Measurements from ENCODE around the gene C7orf33.

C7orf33 gene

GRCh38 chr7:148650232-148650858 is 59.8 kb downstream of the C7orf33 start:
- TF ChIP-seq, protein P1, sequence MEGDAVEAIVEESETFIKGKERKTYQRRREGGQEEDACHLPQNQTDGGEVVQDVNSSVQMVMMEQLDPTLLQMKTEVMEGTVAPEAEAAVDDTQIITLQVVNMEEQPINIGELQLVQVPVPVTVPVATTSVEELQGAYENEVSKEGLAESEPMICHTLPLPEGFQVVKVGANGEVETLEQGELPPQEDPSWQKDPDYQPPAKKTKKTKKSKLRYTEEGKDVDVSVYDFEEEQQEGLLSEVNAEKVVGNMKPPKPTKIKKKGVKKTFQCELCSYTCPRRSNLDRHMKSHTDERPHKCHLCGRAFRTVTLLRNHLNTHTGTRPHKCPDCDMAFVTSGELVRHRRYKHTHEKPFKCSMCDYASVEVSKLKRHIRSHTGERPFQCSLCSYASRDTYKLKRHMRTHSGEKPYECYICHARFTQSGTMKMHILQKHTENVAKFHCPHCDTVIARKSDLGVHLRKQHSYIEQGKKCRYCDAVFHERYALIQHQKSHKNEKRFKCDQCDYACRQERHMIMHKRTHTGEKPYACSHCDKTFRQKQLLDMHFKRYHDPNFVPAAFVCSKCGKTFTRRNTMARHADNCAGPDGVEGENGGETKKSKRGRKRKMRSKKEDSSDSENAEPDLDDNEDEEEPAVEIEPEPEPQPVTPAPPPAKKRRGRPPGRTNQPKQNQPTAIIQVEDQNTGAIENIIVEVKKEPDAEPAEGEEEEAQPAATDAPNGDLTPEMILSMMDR (IDR thresholded peaks at IDR 0.05; ENCODE audit: control insufficient read depth, extremely low read depth, insufficient read depth), result no peak
- no peak overlapping the region for H3K4me3 ChIP-seq (ENCODE audit: low read depth, low read length)
- DNase-seq (ENCODE audit: low read depth), result no peak

GRCh38 chr7:148652773-148653172 is 62.2 kb downstream of the C7orf33 start:
- TF ChIP-seq, protein P1 (IDR thresholded peaks at IDR 0.05; ENCODE audit: control insufficient read depth, extremely low read depth, insufficient read depth), result no peak
- DNase-seq (ENCODE audit: low read depth), result no peak
- H3K4me3 ChIP-seq (ENCODE audit: low read depth, low read length), result no peak overlapping the region

DNA sequence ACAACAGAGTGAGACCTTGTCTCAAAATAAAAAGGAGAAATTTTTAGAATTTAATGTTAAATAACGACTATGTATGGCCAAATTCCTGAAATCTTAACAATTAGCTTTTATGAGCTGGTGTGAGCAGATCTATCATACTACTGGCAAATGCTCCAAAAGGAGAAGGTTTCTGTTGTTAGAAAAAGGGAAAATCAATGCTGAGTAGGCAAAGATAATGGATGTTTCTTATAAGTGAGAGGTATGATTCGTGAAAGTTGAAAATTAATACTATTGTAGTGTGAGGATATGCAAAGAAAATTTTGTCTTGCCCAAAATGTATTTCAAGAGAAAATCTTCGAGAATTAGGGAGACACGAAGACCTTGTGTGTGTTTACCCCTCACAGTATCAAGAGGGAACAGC is 67.4 kb downstream of the C7orf33 start:
- no peak for DNase-seq (ENCODE audit: low read depth)
- TF ChIP-seq, protein P1 (IDR thresholded peaks at IDR 0.05; ENCODE audit: control insufficient read depth, extremely low read depth, insufficient read depth), result no peak
- H3K4me3 ChIP-seq (ENCODE audit: low read depth, low read length), result no peak overlapping the region

GRCh38 chr7:148661471-148661870 is 70.9 kb downstream of the C7orf33 start:
- no peak overlapping the region for H3K4me3 ChIP-seq (ENCODE audit: low read depth, low read length)
- TF ChIP-seq, protein P1 (IDR thresholded peaks at IDR 0.05; ENCODE audit: control insufficient read depth, extremely low read depth, insufficient read depth), result no peak
- DNase-seq (ENCODE audit: low read depth), result no peak

DNA sequence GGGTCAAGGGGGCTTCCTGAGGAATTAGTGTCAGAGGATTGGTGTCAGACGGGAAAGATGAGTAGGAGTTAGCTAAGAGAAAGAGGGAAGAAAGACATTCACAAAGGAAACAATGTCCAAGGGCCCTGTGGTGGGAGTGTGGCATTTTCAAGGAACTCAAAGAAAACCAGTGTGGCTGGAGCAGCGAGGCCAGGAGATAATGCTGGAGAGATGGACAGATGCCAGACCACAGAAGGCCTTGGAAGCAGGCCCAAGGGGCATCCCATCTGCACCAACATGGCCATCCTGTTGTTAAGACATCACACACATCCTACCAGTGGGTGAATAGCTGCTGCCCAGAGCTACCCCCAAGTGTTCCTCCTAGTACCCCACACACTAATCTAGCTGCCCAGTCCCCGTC is 72.1 kb downstream of the C7orf33 start:
- no peak overlapping the region for H3K4me3 ChIP-seq (ENCODE audit: low read depth, low read length)
- TF ChIP-seq, protein P1 (IDR thresholded peaks at IDR 0.05; ENCODE audit: control insufficient read depth, extremely low read depth, insufficient read depth), result no peak
- no peak for DNase-seq (ENCODE audit: low read depth)

GRCh38 chr7:148664324-148664723 is 73.8 kb downstream of the C7orf33 start:
- H3K4me3 ChIP-seq (ENCODE audit: low read depth, low read length), result no peak overlapping the region
- TF ChIP-seq, protein P1 (IDR thresholded peaks at IDR 0.05; ENCODE audit: control insufficient read depth, extremely low read depth, insufficient read depth), result no peak
- DNase-seq (ENCODE audit: low read depth), result no peak

DNA sequence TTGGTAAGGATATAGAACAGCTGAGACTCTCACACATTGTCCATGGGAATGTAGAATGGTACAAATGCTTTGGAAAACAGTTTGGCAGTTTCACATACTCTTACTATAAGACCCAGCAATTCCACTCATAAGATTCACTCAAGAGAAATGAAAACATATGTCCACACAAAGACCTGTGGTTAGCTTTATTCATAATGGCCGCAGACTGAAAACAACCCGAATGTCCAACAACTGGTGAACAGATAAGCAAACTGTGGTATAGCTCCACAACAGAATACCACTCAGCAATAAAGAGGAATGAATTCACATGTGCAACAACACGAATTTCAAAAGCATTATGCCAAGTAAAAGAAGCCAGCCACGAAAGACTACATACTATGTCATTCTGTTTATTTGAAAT is 74.7 kb downstream of the C7orf33 start:
- H3K4me3 ChIP-seq (ENCODE audit: low read depth, low read length), result no peak overlapping the region
- TF ChIP-seq, protein P1 (IDR thresholded peaks at IDR 0.05; ENCODE audit: control insufficient read depth, extremely low read depth, insufficient read depth), result no peak
- no peak for DNase-seq (ENCODE audit: low read depth)

All from LNCaP clone FGC (cell line).